HEK293T (cell line): ENCODE results near the gene DARS2.

Source experiments
- CTCF ChIA-PET: fragments of 350-600 bp; formaldehyde crosslinking; extraction: SDS; loops from one replicate; lab custom pipeline; 2021; ENCODE audit warnings: antibody characterized with exemption, inconsistent platforms; lab: Yijun Ruan, JAX
- POLR2A ChIA-PET: fragments of 350-600 bp; formaldehyde crosslinking; extraction: SDS; loops from one replicate; lab custom pipeline; 2020; ENCODE audit warnings: antibody characterized with exemption, inconsistent platforms; lab: Yijun Ruan, JAX
- DNase-seq: peaks from one replicate; pipeline ENCODE4 v3.0.0; 2012; ENCODE audit warnings: mixed read lengths; ENCODE audit errors: extremely low spot score
- ARNT ChIP-seq: fragments of 450-650 bp; IDR thresholded peaks from 2 replicates; pipeline ENCODE4 v1.6.1; 2017; ENCODE audit warnings: mild to moderate bottlenecking
- BHLHE40 ChIP-seq: fragments of 450-650 bp; IDR thresholded peaks from 2 replicates; pipeline ENCODE4 v1.6.1; 2016; ENCODE audit warnings: mild to moderate bottlenecking, moderate library complexity, borderline replicate concordance
- CTBP1 ChIP-seq: fragments of 450-650 bp; IDR thresholded peaks from 2 replicates; pipeline ENCODE4 v1.6.1; 2016; ENCODE audit warnings: borderline replicate concordance
- ELF4 ChIP-seq: fragments of 450-650 bp; IDR thresholded peaks from 2 replicates; pipeline ENCODE4 v1.6.1; 2017; ENCODE audit warnings: antibody characterized with exemption
- FOXA1 ChIP-seq: fragments of 450-650 bp; IDR thresholded peaks from 2 replicates; pipeline ENCODE4 v1.6.1; 2016; ENCODE audit warnings: mild to moderate bottlenecking
- FOXK2 ChIP-seq: fragments of 450-650 bp; IDR thresholded peaks from 2 replicates; pipeline ENCODE4 v1.6.1; 2016; ENCODE audit warnings: mild to moderate bottlenecking
- FOXM1 ChIP-seq: fragments of 450-650 bp; IDR thresholded peaks from 2 replicates; pipeline ENCODE4 v1.6.1; 2017; ENCODE audit warnings: mild to moderate bottlenecking, borderline replicate concordance
- HDGF ChIP-seq: fragments of 450-650 bp; IDR thresholded peaks from 2 replicates; pipeline ENCODE4 v1.6.1; 2017; ENCODE audit warnings: antibody characterized with exemption, borderline replicate concordance
- L3MBTL2 ChIP-seq: fragments of 450-650 bp; conservative IDR thresholded peaks from 2 replicates; pipeline ENCODE4 v1.6.1; 2016; ENCODE audit warnings: mild to moderate bottlenecking
- LEF1 ChIP-seq: fragments of 450-650 bp; IDR thresholded peaks from 2 replicates; pipeline ENCODE4 v1.6.1; 2017; ENCODE audit warnings: mild to moderate bottlenecking, borderline replicate concordance
- NFRKB ChIP-seq: fragments of 450-650 bp; IDR thresholded peaks from 2 replicates; pipeline ENCODE4 v1.6.1; 2016; ENCODE audit warnings: mild to moderate bottlenecking, moderate library complexity
- PKNOX1 ChIP-seq: fragments of 450-650 bp; IDR thresholded peaks from 2 replicates; pipeline ENCODE4 v1.6.1; 2016
- SP1 ChIP-seq: fragments of 450-650 bp; IDR thresholded peaks from 2 replicates; pipeline ENCODE4 v1.6.1; 2017
- SUZ12 ChIP-seq: fragments of 450-650 bp; IDR thresholded peaks from 2 replicates; pipeline ENCODE4 v1.6.1; 2016; ENCODE audit warnings: mild to moderate bottlenecking
- TARDBP ChIP-seq: fragments of 450-650 bp; IDR thresholded peaks from 2 replicates; pipeline ENCODE4 v1.6.1; 2016
- ZNF384 ChIP-seq: fragments of 450-650 bp; IDR thresholded peaks from 2 replicates; pipeline ENCODE4 v1.6.1; 2016

Gene DARS2

GRCh38 chr1:173864179-173864867 lies 39.9 kb downstream of the DARS2 start:
- CTCF ChIA-PET, result no interaction called here
- POLR2A ChIA-PET, result interaction anchor here (1.6 kb wide), 2 partner anchors 10 to 40 kb away, joined by 5 read pairs; partner anchors contain the start of gene DARS2
- TF ChIP-seq CTBP1, result no peak
- TF ChIP-seq ZNF384, result no peak
- 0 out of 2 replicates have a peak, but pooled peaks have one; percentile 18 for TF ChIP-seq NFRKB
- DNase-seq, result no peak

GRCh38 chr1:173865468-173866164 lies 41.1 kb downstream of the DARS2 start:
- no peak for TF ChIP-seq CTBP1
- TF ChIP-seq TARDBP, result no peak
- ChIA-PET CTCF (no interaction called here), POLR2A (interaction anchor here (0.6 to 1.3 kb wide), 3 partner anchors 17 to 157 kb away, joined by 3 to 4 read pairs (median 3); partner anchors contain the start of gene DARS2)
- no peak for DNase-seq

- DNase-seq, result no peak
- ChIA-PET CTCF (no interaction called here), POLR2A (no interaction called here)
- no peak for TF ChIP-seq SP1
- no peak for TF ChIP-seq CTBP1
- TF ChIP-seq FOXM1, result no peak
- no peak for TF ChIP-seq NFRKB
- no peak for TF ChIP-seq LEF1
- no peak for TF ChIP-seq HDGF
- no peak for TF ChIP-seq L3MBTL2
- no peak for TF ChIP-seq FOXA1
- no peak for TF ChIP-seq PKNOX1
- TF ChIP-seq SUZ12, result no peak
- TF ChIP-seq ZNF384, result no peak
- no peak for TF ChIP-seq TARDBP
These were observed 42.1 kb downstream of the DARS2 start for GRCh38 chr1:173866413-173867115.

DNA sequence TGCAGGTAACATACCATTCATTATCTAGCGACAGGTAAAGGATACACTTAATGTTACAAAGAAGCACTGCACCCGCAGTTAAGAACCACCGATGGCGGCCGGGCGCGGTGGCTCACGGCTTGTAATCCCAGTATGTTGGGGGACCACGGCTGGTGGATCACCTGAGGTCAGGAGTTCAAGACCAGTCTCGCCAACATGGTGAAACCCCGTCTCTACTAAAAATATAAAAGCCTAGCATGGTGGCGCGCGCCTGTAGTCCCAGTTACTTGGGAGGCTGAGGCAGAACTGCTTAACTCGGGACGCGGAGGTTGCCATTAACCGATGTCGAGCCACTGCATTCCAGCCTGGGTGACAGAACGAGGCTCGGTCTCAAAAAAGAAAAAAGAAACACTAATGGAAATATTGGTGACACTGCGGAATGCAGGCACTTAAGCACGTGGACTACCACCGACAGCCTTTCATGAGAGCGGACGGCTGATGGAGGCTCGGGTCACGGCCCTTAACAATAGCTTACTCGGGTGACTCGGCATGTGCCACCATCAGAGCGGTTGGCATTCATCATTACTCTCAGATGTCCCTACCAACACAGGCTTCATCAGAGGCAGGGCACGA lies 42.8 kb downstream of the DARS2 start:
- TF ChIP-seq L3MBTL2, result 0 out of 2 replicates have a peak, but pooled peaks have one; percentile 16
- TF ChIP-seq TARDBP, result no peak
- CTCF ChIA-PET, result no interaction called here
- POLR2A ChIA-PET, result interaction anchor here (0.7 to 2.4 kb wide), 8 partner anchors 10 to 437 kb away, joined by 3 to 12 read pairs (median 6); no protein-coding TSS in a partner anchor
- DNase-seq, result no peak

- ChIA-PET POLR2A (interaction anchor here (0.6 to 2.4 kb wide), 20 partner anchors 8 to 931 kb away, joined by 3 to 12 read pairs (median 4); partner anchors contain the start of genes DARS2 and KLHL20), CTCF (no interaction called here)
- TF ChIP-seq L3MBTL2 (peak; percentile 55; the same call in 1 of the 2 replicates), FOXM1 (no peak), SP1 (no peak), PKNOX1 (peak; percentile 84), HDGF (0 out of 2 replicates have a peak, but pooled peaks have one; percentile 14), LEF1 (no peak), SUZ12 (no peak), NFRKB (peak; percentile 75), FOXA1 (no peak), BHLHE40 (no peak), FOXK2 (no peak), ARNT (peak; percentile 47; the same call in 1 of the 2 replicates), ZNF384 (no peak), ELF4 (peak; percentile 99), CTBP1 (no peak), TARDBP (no peak)
- DNase-seq, result peak; percentile 99
These were observed 43.3 kb downstream of the DARS2 start, which contains the start of gene GAS5 for GRCh38 chr1:173867753-173868265. TSS of gene GAS5 (minus strand) at chr1:173867989.

GRCh38 chr1:173868266-173869020 lies 44.0 kb downstream of the DARS2 start, which contains the start of gene ZBTB37:
TSS of gene ZBTB37 (plus strand) at chr1:173868380. CDS start at chr1:173870226, 1,846 bp downstream.
- POLR2A ChIA-PET, result interaction anchor here (0.6 to 2.4 kb wide), 18 partner anchors 8 to 930 kb away, joined by 3 to 12 read pairs (median 4); partner anchors contain the start of genes DARS2 and KLHL20
- TF ChIP-seq PKNOX1, result no peak
- peak; percentile 3; the same call in 1 of the 2 replicates for TF ChIP-seq CTBP1
- TF ChIP-seq SP1, result no peak
- peak; percentile 33 for TF ChIP-seq L3MBTL2
- CTCF ChIA-PET, result interaction anchor here (0.5 kb wide), 1 partner anchor 378 kb away, joined by 3 read pairs; no protein-coding TSS in a partner anchor
- DNase-seq, result peak; percentile 85
